Measurements from ENCODE around the gene GIGYF2.
A peak's percentile ranks its signal among the peaks of the same experiment; 100 is the strongest.

GIGYF2 gene

GRCh38 chr2:232885264-232885961 lies 188.3 kb downstream of the GIGYF2 start:
- no peak overlapping the region for H3K4me3 ChIP-seq (ENCODE audit: low read depth, low read length)
- CTCF ChIA-PET = no interaction called here
- no peak for TF ChIP-seq CTCF (IDR thresholded peaks at IDR 0.05; ENCODE audit: insufficient read depth, low read length, missing control alignments)
- DNase-seq (ENCODE audit: low read depth, low spot score) = no peak
- POLR2A ChIA-PET = no interaction called here

- no peak for DNase-seq (ENCODE audit: low read depth, low spot score)
- no peak for TF ChIP-seq CTCF (IDR thresholded peaks at IDR 0.05; ENCODE audit: insufficient read depth, low read length, missing control alignments)
- H3K4me3 ChIP-seq (ENCODE audit: low read depth, low read length) = no peak overlapping the region
- ChIA-PET POLR2A (no interaction called here), CTCF (interaction anchor here (2.1 kb wide), 1 partner anchor 168 kb away, joined by 11 read pairs; no protein-coding TSS in a partner anchor)
Measured at GRCh38 chr2:232886176-232886575, 189.0 kb downstream of the GIGYF2 start.

- no peak overlapping the region for H3K4me3 ChIP-seq (ENCODE audit: low read depth, low read length)
- ChIA-PET POLR2A (no interaction called here), CTCF (interaction anchor here (0.8 to 2.1 kb wide), 3 partner anchors 9 to 167 kb away, joined by 3 to 11 read pairs (median 4); no protein-coding TSS in a partner anchor)
- no peak for TF ChIP-seq CTCF (IDR thresholded peaks at IDR 0.05; ENCODE audit: insufficient read depth, low read length, missing control alignments)
- no peak for DNase-seq (ENCODE audit: low read depth, low spot score)
Measured at GRCh38 chr2:232886632-232887031, 189.5 kb downstream of the GIGYF2 start.

GRCh38 chr2:232887171-232887850 lies 190.2 kb downstream of the GIGYF2 start:
- H3K4me3 ChIP-seq (ENCODE audit: low read depth, low read length) = no peak overlapping the region
- peak; percentile 20 for TF ChIP-seq CTCF (IDR thresholded peaks at IDR 0.05; ENCODE audit: insufficient read depth, low read length, missing control alignments)
- CTCF ChIA-PET = interaction anchor here (0.8 to 2.1 kb wide), 3 partner anchors 9 to 167 kb away, joined by 3 to 11 read pairs (median 4); no protein-coding TSS in a partner anchor
- POLR2A ChIA-PET = no interaction called here
- DNase-seq (ENCODE audit: low read depth, low spot score) = no peak

GRCh38 chr2:232888099-232888836 lies 191.1 kb downstream of the GIGYF2 start:
- DNase-seq (ENCODE audit: low read depth, low spot score) = no peak
- no peak for TF ChIP-seq CTCF (IDR thresholded peaks at IDR 0.05; ENCODE audit: insufficient read depth, low read length, missing control alignments)
- CTCF ChIA-PET = interaction anchor here (1.4 to 2.1 kb wide), 2 partner anchors 28 to 166 kb away, joined by 3 to 11 read pairs; no protein-coding TSS in a partner anchor
- no peak overlapping the region for H3K4me3 ChIP-seq (ENCODE audit: low read depth, low read length)
- POLR2A ChIA-PET = no interaction called here
